ENCODE results near the gene ZNF529.
"Not testable (repeated sequence)": the region's sequence is repeated elsewhere in the genome, so short reads cannot be mapped to it uniquely, and the experiment has no call there.

Gene ZNF529

DNA sequence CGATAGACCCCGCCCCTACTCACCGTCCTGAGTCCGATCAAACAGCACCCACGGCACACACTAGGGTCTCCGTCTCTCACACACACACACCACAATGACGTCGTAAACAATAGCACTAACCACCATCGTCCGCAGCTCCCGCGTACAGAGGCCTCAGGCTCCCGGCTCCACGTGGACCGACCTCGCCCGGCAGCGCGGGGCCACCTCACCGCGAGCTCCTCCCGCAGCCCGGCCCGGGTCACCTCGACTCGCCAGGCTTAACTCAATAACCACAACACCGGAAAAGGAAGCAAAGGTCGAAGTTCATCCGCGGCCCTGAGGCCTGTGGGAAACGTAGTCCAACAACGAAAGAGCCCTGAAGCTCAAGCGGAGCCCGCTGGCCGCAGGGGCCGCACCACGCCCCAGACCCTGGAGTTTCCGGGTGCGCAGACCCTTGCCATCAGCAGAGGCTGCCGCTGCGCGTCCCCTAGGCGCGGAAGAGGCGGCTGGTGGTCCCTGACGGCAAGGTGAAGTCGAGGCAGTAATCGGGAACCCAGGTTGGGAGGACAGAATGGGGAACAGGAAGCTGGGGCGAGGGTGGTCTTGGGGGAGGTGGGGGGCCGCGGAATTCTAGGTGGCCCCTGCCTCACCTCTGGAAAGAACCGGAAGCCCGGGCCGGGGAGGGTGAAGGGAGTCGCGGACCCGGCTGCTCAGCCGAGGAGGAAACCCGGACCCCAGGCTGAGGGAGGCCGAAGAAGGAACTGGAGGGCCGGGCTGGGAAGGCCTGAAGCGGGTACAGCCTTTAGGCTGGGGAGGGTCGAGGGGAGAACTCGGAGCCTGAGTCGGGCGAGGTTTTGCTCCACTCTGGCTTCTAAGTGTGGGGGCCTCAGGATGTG lies at the start of gene ZNF529:
Gene ZNF529 (minus strand): TSS at position 273 of the 875 bp plus-strand sequence. CDS start 946 bp downstream, outside the sequence.
- DNase-seq (ENCODE audit: low read depth in 2 of 2): peak; percentile 68 to 70

DNA sequence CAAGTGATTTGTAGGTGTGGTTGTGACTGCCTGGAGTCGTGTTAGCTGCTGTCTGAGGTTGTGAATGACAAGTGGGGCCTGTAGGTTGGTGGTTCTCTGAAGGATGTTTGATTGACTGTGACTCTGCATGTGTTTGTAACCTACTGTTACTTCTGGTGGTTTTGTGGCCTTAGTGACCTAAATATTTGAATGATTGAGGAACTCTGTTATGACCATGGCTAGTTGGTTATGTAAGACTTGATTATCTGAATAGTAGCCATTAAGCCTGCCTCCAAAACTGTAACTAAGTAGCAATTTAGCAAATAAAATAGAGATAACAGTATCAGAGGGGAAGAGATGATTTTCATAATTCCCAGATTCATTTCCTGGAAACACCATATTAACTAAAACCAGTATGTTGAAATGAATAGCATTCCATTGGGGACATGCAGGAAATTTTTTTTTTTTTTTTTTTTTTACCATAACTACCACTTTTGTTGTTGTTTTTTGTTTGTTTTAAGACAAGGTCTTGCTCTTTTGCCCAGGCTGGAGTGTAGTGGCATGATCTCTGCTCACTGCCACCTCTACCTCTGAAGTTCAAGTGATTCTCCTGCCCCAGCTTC lies 32.9 kb upstream of the ZNF529 start:
- DNase-seq (ENCODE audit: low read depth in 2 of 2): peak in 1 of 2 donors; percentile 2

GRCh38 chr19:36605101-36605876 lies 32.2 kb upstream of the ZNF529 start, which contains the start of gene ZNF382:
TSS of gene ZNF382 (plus strand) at chr19:36605313. CDS start at chr19:36609915, 4,602 bp downstream.
- DNase-seq (ENCODE audit: low read depth in 2 of 2): peak; percentile 75 to 82

- peak; percentile 78 to 82 for DNase-seq (ENCODE audit: low read depth in 2 of 2)
Observed at GRCh38 chr19:36604656-36605100, 31.6 kb upstream of the ZNF529 start.

DNA sequence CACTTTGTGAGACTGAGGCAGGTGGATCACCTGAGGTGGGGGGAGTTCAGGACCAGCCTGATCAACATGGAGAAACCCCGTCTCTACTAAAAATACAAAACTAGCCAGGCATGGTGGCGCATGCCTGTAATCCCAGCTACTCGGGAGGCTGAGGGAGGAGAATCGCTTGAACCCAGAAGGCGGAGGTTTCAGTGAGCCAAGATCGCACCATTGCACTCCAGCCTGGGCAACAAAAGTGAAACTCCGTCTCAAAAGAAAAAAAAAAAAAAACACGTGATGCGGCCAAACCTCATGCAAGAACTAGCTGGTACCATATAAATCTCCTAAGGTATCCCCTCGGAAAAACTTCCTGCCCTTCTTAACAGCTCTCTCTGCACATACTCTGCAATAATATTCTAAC lies 29.6 kb upstream of the ZNF529 start:
- not testable (repeated sequence) for DNase-seq (ENCODE audit: low read depth in 2 of 2)

DNA sequence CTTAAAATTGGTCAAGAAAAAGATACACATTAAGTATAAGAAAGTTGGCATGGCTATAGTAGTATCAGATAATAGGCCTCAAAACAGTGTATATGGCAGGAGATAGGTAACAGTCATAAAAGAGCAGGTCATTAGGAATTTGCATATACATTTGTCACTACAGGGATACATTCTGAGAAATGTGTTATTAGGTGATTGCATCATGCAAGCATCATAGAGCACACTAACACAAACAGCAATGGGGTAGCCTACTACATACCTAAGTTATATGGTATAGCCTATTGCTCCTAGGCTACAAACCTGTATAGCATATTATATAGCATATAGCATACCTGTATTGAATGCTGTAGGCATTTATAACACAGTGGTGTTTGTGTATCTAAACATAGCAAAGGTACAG lies 6.2 kb upstream of the ZNF529 start:
- no peak for DNase-seq (ENCODE audit: low read depth in 2 of 2)

GRCh38 chr19:36577271-36577996 lies 4.3 kb upstream of the ZNF529 start:
- DNase-seq (ENCODE audit: low read depth in 2 of 2): no peak

GRCh38 chr19:36574741-36575140 lies 1.6 kb upstream of the ZNF529 start:
- DNase-seq (ENCODE audit: low read depth in 2 of 2): no peak

DNA sequence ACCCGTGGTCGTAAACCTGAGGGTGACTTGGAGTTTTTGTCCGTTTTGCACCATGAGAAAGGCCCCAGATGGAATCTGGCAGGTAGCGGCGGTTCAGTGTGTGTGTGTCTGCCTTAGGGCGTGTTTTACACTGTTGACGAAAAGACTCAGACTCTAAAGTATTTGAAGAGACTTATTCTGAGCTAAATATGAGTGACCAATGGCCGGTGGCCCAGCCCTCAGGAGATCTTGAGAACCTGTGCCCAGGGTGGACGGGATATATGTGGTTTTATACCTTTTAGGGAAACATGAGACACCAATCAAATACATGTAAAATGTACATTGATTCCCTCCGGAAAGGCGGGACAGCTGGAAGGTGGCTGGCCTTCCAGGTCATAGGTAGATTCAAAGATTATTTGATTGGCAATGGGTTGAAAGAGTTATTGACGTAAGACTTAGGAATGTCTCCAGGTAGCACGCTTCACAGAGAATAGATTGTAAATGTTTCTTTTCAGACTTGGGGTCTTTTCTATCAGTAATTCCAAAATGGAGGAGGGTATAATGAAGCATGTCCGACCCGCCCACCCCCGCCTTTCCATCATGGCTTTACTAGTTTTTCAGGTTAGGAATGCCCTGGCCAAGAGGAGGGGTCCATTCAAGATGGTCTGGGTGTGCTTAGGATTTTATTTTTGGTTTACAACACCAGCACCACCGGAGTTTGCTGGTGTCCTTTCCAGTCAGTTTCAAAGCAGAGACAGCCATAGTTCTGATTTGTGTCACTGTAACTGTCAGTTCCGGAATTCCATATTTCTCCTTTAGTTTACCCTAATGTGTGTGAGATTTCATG lies 1.0 kb upstream of the ZNF529 start:
- no peak for DNase-seq (ENCODE audit: low read depth in 2 of 2)

GRCh38 chr19:36572593-36573019 lies 486 bp downstream of the ZNF529 start:
- no peak for DNase-seq (ENCODE audit: low read depth in 2 of 2)

GRCh38 chr19:36564391-36564790 lies 8.7 kb downstream of the ZNF529 start:
- no peak for DNase-seq (ENCODE audit: low read depth in 2 of 2)

- no peak for DNase-seq (ENCODE audit: low read depth in 2 of 2)
Observed at GRCh38 chr19:36547001-36547732, 25.9 kb downstream of the ZNF529 start.

GRCh38 chr19:36528921-36529518 lies 44.1 kb downstream of the ZNF529 start:
- peak in 1 of 2 donors; percentile 1 for DNase-seq (ENCODE audit: low read depth in 2 of 2)

DNA sequence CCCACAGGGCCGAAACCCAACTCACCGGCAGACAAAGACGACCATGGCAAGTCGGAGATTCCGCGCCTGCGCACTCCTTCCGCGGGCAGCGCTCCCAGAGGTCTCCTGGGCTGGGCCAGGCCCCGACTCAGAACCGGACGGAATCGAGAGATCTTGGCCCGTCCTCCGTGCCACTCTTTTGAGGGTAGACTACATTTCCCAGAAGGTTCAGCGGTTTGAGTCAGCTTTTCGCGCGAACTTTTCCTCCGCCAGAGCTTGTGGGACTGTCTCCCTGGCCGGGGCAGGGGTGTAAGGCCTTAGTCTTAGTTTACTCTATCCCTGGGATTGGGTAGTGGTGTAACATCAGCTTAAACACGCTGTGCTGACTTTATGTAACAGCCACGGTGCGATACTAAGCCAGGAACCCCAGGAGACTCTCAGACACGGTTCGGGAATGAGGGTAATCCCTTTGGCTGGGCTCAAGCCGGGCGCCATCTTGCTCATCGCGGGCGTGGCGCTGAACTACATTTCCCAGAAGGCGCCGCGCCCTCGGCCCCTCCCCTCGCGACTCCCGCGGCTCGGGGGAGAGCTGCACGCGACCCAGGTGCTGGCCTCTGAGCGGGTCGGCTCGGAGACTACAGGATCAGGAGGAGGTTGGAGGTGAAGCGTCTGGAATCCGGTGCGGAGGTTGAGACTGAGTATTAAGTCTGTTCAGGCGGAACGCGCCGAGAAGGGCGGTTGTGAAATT lies 44.7 kb downstream of the ZNF529 start, which contains the start of gene ZNF260:
Gene ZNF260 (minus strand): TSS at position 78 of the 727 bp plus-strand sequence. CDS start 13,033 bp downstream, outside the sequence.
- DNase-seq (ENCODE audit: low read depth in 2 of 2): peak; percentile 79 to 87

GRCh38 chr19:36527873-36528193 lies 45.3 kb downstream of the ZNF529 start:
- DNase-seq (ENCODE audit: low read depth in 2 of 2): no peak

GRCh38 chr19:36527341-36527740 lies 45.8 kb downstream of the ZNF529 start:
- no peak for DNase-seq (ENCODE audit: low read depth in 2 of 2)

- no peak for DNase-seq (ENCODE audit: low read depth in 2 of 2)
Observed at GRCh38 chr19:36526581-36526980, 46.5 kb downstream of the ZNF529 start.

- DNase-seq (ENCODE audit: low read depth in 2 of 2): no peak
Observed at GRCh38 chr19:36524617-36525016, 48.5 kb downstream of the ZNF529 start.
